HepG2 (cell line): Measurements from ENCODE around the gene LUC7L2. TPM values are rescaled to one million over a fixed set of nuclear protein-coding genes. Genes with fewer than 3 reads are reported as not detected.

Experiments
- BCL3 ChIP-seq: sonication (generic); formaldehyde crosslinking; IDR thresholded peaks from 2 replicates; pipeline ENCODE4 v1.5.1; 2020; ENCODE audit warnings: mild to moderate bottlenecking, missing genetic modification reagents, moderate library complexity
- CBFB ChIP-seq: sonication (generic); formaldehyde crosslinking; IDR thresholded peaks from 2 replicates; pipeline ENCODE4 v1.4.0; 2020; ENCODE audit warnings: missing genetic modification reagents
- CENPT ChIP-seq: sonication (generic); formaldehyde crosslinking; IDR thresholded peaks from 2 replicates; pipeline ENCODE4 v1.8.0; 2022; ENCODE audit warnings: low read depth, mild to moderate bottlenecking, moderate library complexity, missing genetic modification reagents
- CREB1 ChIP-seq, 2 experiments: fragments of 450-650 bp in 1 of 2; IDR thresholded peaks; 2 replicates each; pipeline ENCODE4 v1.6.1; 2016 to 2017; ENCODE audit warnings: control low read depth in 1 of 2, mild to moderate bottlenecking in 1 of 2, missing compliant biosample characterization in 1 of 2, missing genetic modification characterization in 1 of 2
- CSRNP2 ChIP-seq: sonication (generic); formaldehyde crosslinking; conservative IDR thresholded peaks from 2 replicates; pipeline ENCODE4 v1.8.0; 2022; ENCODE audit warnings: low read depth, missing genetic modification reagents
- GMEB2 ChIP-seq: IDR thresholded peaks from 2 replicates; pipeline ENCODE4 v1.6.1; 2016; ENCODE audit warnings: missing biosample characterization, missing genetic modification reagents, low read depth
- NPAS2 ChIP-seq: sonication (generic); formaldehyde crosslinking; IDR thresholded peaks from 2 replicates; pipeline ENCODE4 v1.8.0; 2022; ENCODE audit warnings: mild to moderate bottlenecking, missing genetic modification reagents, borderline replicate concordance
- USF2 ChIP-seq, 2 experiments: sonication (generic) in 1 of 2; formaldehyde crosslinking in 1 of 2; IDR thresholded peaks; 2 replicates each; pipeline versions ENCODE4 v1.5.1 to v1.6.1; 2011 to 2020; ENCODE audit warnings: borderline replicate concordance in 1 of 2, low read depth in 1 of 2, low read length in 1 of 2, mild to moderate bottlenecking in 1 of 2, missing genetic modification reagents in 1 of 2, moderate library complexity in 1 of 2
- YY1 ChIP-seq: IDR thresholded peaks from 2 replicates; pipeline ENCODE4 v1.6.1; 2011; ENCODE audit warnings: low read length, low read depth, moderate library complexity, mild to moderate bottlenecking; ENCODE audit not compliant: insufficient read depth, insufficient replicate concordance
- ZBTB2 ChIP-seq: sonication (generic); formaldehyde crosslinking; IDR thresholded peaks from 2 replicates; pipeline ENCODE4 v1.8.0; 2022; ENCODE audit warnings: low read depth, missing genetic modification reagents
- ZFP91 ChIP-seq: sonication (generic); formaldehyde crosslinking; IDR thresholded peaks from 2 replicates; pipeline ENCODE4 v1.9.0; 2022; ENCODE audit warnings: missing genetic modification reagents, mild to moderate bottlenecking, borderline replicate concordance
- ZMAT3 ChIP-seq: sonication (generic); formaldehyde crosslinking; conservative IDR thresholded peaks from 2 replicates; pipeline ENCODE4 v1.7.0; 2021; ENCODE audit warnings: missing genetic modification reagents
- ZNF33A ChIP-seq: sonication (generic); formaldehyde crosslinking; IDR thresholded peaks from 2 replicates; pipeline ENCODE4 v1.5.1; 2020; ENCODE audit warnings: missing genetic modification reagents, mild to moderate bottlenecking, moderate library complexity, borderline replicate concordance
- ZNF451 ChIP-seq: sonication (generic); formaldehyde crosslinking; IDR thresholded peaks from 2 replicates; pipeline ENCODE4 v1.5.0; 2020; ENCODE audit warnings: mild to moderate bottlenecking, missing genetic modification reagents
- ZNF552 ChIP-seq: sonication (generic); formaldehyde crosslinking; IDR thresholded peaks from 2 replicates; pipeline ENCODE4 v1.9.0; 2022; ENCODE audit warnings: missing genetic modification reagents, mild to moderate bottlenecking, borderline replicate concordance
- ZNF615 ChIP-seq: sonication (generic); formaldehyde crosslinking; IDR thresholded peaks from 2 replicates; pipeline ENCODE4 v1.5.0; 2020; ENCODE audit warnings: mild to moderate bottlenecking, missing genetic modification reagents, borderline replicate concordance
- ZNF644 ChIP-seq: IDR thresholded peaks from 2 replicates; pipeline ENCODE4 v1.6.1; 2016; ENCODE audit warnings: low read depth
- polyA plus RNA-seq, 8 experiments: library from polyadenylated mRNA; depleted of rRNA in 3 of 8; stranded (reverse) in 7 of 8; unstranded in 1 of 8; fragments of >200 nt; fragmentation: Illumina TruSeq in 4 of 8; extraction: Trizol in 4 of 8; gene quantifications; 2 replicates each; pipeline versions ENCODE4 v1.2.1 to v1.2.3, GENCODE V29; 2011 to 2016; ENCODE audit warnings: low read depth in 4 of 8, missing spikeins in 1 of 8, mixed read lengths in 1 of 8; ENCODE audit not compliant: insufficient read depth in 1 of 8
- total RNA-seq, 5 experiments: library from RNA; depleted of rRNA; stranded (reverse); fragments of >200 nt; fragmentation: Illumina TruSeq; extraction: Trizol; gene quantifications; 2 replicates each; pipeline ENCODE4 v1.2.3, GENCODE V29; 2016; ENCODE audit warnings: low read depth in 1 of 5

LUC7L2 gene
- total and polyA plus RNA-seq, 2 of the 13 experiments (the other 11 are each of a cell fraction or from before 2014, with no cell fraction given) = 17.9 to 50.7 TPM

- peak; percentile 70; the same call in 1 of the 2 replicates for TF ChIP-seq ZMAT3 (CRISPR knock-in tag)
- TF ChIP-seq ZNF451 (CRISPR knock-in tag) = no peak; the same call in 1 of the 2 replicates
- no peak for TF ChIP-seq ZNF615 (CRISPR knock-in tag)
- no peak for TF ChIP-seq CENPT (CRISPR knock-in tag)
- TF ChIP-seq CSRNP2 (CRISPR knock-in tag) = no peak
- TF ChIP-seq CBFB (CRISPR knock-in tag) = peak; percentile 26; the same call in 1 of the 2 replicates
- TF ChIP-seq CREB1 (IDR thresholded peaks at IDR 0.05) = peak; percentile 73
- peak; percentile 87 for TF ChIP-seq CREB1 (CRISPR knock-in tag; IDR thresholded peaks at IDR 0.05)
- no peak for TF ChIP-seq BCL3 (CRISPR knock-in tag)
- TF ChIP-seq GMEB2 (CRISPR knock-in tag) = no peak
- peak; percentile 82; the same call in 1 of the 2 replicates for TF ChIP-seq ZFP91 (CRISPR knock-in tag)
- peak; percentile 87 for TF ChIP-seq YY1
- TF ChIP-seq ZNF33A (CRISPR knock-in tag) = 0 out of 2 replicates have a peak, but pooled peaks have one; percentile 69
- no peak for TF ChIP-seq ZNF552 (CRISPR knock-in tag)
- no peak for TF ChIP-seq ZNF644
- TF ChIP-seq NPAS2 (CRISPR knock-in tag) = no peak
- no peak for TF ChIP-seq USF2 (IDR thresholded peaks at IDR 0.05; ENCODE audit: low read depth, low read length)
- no peak for TF ChIP-seq USF2 (CRISPR knock-in tag; IDR thresholded peaks at IDR 0.05; ENCODE audit: borderline replicate concordance)
- peak; percentile 22; the same call in 1 of the 2 replicates for TF ChIP-seq ZBTB2 (CRISPR knock-in tag)
Observed at GRCh38 chr7:139341058-139341775, 18.5 kb upstream of the LUC7L2 start, which contains the start of gene FMC1 (continued).
